Measurements from ENCODE around the gene ZNF460. TPM values are rescaled to one million over a fixed set of nuclear protein-coding genes. Genes with fewer than 3 reads are reported as not detected.

The ZNF460 gene
- total and polyA plus RNA-seq, 2 of the 13 experiments (the other 11 are each of a cell fraction or from before 2014, with no cell fraction given): 14.5 to 44.8 TPM

GRCh38 chr19:57320180-57321084 lies 40.1 kb downstream of the ZNF460 start, which contains the start of gene ZNF543 (continued):
- TF ChIP-seq SALL2 (CRISPR knock-in tag; IDR thresholded peaks at IDR 0.05) (no peak; the same call in 1 of the 2 replicates), ZBTB3 (CRISPR knock-in tag; IDR thresholded peaks at IDR 0.05; ENCODE audit: borderline replicate concordance, low read depth) (no peak), ZNF563 (CRISPR knock-in tag; IDR thresholded peaks at IDR 0.05) (0 out of 2 replicates have a peak, but pooled peaks have one; percentile 15), ZNF10 (CRISPR knock-in tag; IDR thresholded peaks at IDR 0.05; ENCODE audit: borderline replicate concordance, low read depth) (no peak), ZNF672 (CRISPR knock-in tag; IDR thresholded peaks at IDR 0.05) (no peak), ZNF136 (CRISPR knock-in tag; IDR thresholded peaks at IDR 0.05; ENCODE audit: low read depth) (0 out of 2 replicates have a peak, but pooled peaks have one; percentile 33), JUNB (CRISPR knock-in tag; IDR thresholded peaks at IDR 0.05; ENCODE audit: borderline replicate concordance) (no peak), GRHL1 (CRISPR knock-in tag; conservative IDR thresholded peaks at IDR 0.05) (no peak), RXRA (CRISPR knock-in tag; IDR thresholded peaks at IDR 0.05) (peak; percentile 47; the same call in 1 of the 2 replicates), ZNF484 (CRISPR knock-in tag; IDR thresholded peaks at IDR 0.05; ENCODE audit: borderline replicate concordance, low read depth) (no peak), FOXC1 (CRISPR knock-in tag; IDR thresholded peaks at IDR 0.05; ENCODE audit: borderline replicate concordance) (peak; percentile 89; the same call in 1 of the 2 replicates), SNAPC4 (CRISPR knock-in tag; IDR thresholded peaks at IDR 0.05) (no peak), EED (CRISPR knock-in tag; IDR thresholded peaks at IDR 0.05) (peak; percentile 65; the same call in 1 of the 2 replicates), REST (IDR thresholded peaks at IDR 0.05; ENCODE audit: borderline replicate concordance in 1 of 2, low read depth in 1 of 2, low read length in 2 of 2) (no peak), SYNCRIP (IDR thresholded peaks at IDR 0.05; ENCODE audit: insufficient read depth, low read depth, low read length) (no peak)
